ENCODE measurements around the gene LCE3A.
"Not testable (repeated sequence)": the region's sequence is repeated elsewhere in the genome, so short reads cannot be mapped to it uniquely, and the experiment has no call there.

The LCE3A gene, protein sequence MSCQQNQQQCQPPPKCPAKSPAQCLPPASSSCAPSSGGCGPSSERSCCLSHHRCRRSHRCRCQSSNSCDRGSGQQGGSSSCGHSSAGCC

DNA sequence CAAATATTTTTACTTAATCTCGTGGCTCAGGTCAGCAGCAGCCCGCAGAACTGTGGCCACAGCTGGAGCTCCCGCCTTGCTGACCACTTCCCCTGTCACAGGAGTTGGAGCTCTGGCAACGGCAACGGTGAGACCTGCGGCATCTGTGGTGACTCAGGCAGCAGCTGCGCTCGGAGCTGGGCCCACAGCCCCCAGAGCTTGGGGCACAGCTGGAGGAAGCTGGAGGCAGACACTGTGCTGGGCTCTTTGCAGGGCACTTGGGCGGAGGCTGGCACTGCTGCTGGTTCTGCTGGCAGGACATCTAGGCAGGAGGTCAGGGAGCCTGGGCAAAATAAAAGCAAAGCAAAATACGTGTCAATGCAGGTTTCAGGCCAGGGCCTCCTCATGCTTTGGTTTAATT lies at the start of gene LCE3A:
Gene LCE3A, minus strand, starts transcription at position 301 of the 400 bp plus-strand sequence. Its CDS starts 0 bp downstream, at position 301.
- DNase-seq (ENCODE audit: low read depth in 3 of 3): no peak

DNA sequence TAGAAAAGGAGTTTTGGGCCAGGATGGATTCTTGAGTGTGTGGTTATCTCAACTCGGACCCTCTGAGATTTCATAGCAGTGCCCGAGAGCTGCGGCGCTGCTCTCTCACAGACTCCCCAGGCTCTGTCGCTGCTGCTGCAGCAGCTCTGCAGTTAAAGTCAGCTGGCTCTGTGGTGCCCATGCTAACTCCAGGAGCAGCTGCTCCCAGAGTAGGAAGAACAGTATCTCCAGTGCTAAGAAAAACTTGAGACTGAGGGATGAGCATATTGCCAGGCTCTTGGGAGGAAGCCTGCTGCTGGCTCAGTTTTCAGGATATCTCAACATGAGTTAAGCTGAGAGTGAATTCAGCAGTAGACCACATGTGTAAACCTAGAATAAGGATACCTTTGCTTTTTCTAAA lies 44.7 kb upstream of the LCE3A start:
- DNase-seq (ENCODE audit: low read depth in 3 of 3): no peak

DNA sequence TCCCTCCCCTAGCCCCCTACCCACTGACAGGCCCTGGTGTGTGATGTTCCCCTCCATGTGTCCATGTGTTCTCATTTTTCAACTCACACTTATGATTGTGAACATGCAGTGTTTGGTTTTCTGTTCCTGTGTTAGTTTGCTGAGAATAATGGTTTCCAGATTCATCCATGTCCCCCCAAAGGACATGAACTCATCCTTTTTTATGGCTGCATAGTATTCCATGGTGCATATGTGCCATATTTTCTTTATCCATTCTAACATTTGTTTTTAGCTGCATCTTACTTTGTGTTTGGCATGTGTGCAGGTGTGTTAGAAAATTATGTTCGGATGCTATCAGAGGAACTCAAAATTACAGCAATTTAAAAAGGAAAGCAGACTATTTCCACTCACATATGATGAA lies 43.3 kb upstream of the LCE3A start:
- not testable (repeated sequence) for DNase-seq (ENCODE audit: low read depth in 3 of 3)

DNA sequence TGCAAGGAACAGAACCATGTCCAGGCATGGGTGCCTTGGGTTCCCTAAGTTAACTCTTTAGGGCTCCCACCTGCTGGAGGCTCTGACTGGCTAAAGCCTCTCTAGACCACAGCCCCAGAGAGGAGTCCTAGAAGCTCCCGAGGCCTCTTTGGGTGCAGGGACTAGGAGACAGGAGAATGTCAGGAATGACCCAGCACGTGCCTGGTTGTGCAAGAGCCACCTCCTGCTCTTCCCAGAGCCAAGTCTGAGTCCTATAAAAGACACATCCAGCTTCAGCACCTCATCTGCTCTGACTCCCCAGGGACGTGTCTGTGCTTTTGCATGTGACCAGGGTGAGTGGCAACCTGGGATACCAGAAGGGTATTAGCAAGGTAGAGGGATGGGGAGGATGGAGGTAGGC lies 40.2 kb upstream of the LCE3A start, which contains the start of gene LCE2D:
Gene LCE2D, plus strand, starts transcription at position 283 of the 400 bp plus-strand sequence. CDS start 726 bp downstream, outside the sequence.
- no peak for DNase-seq (ENCODE audit: low read depth in 3 of 3)

DNA sequence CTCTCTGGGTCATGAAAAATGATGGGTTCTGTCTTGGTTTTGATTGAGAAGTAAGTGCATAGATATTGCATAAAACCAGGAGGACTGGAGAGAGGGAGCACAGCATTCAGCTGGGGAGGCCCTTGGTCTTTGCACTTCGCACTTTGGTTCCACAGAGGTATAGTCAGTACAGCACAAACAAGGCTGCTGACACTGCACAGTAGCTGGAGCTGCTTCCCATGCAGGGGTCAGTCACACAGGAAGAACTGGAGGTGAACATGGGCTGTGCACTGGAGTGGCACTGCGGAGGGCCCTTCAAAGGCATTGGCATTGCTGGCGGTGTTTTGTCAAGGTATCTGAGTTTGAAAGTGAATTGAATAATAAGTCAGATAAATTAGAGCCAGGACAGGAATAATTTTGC lies 35.7 kb upstream of the LCE3A start:
- DNase-seq (ENCODE audit: low read depth in 3 of 3): no peak

DNA sequence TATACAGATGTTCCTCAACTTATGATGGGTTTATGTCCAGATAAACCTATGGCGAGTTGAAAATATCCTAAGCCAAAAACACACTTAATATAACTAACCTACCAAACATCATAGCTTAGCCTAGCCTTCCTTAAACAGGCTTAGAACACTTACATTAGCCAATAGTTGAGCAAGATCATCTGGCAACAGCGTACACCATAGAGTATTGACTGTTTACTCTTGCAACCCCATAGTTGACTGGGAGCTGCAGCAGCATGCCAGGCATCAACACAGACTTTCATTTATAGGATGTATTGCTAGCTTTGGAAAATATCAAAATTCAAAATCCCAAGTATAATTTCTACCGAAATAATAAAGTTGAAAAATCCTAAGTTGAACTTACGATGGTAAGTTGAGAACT lies 34.8 kb upstream of the LCE3A start:
- DNase-seq (ENCODE audit: low read depth in 3 of 3): no peak

- DNase-seq (ENCODE audit: low read depth in 3 of 3): no peak
Observed at GRCh38 chr1:152656459-152656858, 33.6 kb upstream of the LCE3A start.

- DNase-seq (ENCODE audit: low read depth in 3 of 3): no peak
Observed at GRCh38 chr1:152654110-152654509, 31.2 kb upstream of the LCE3A start.

GRCh38 chr1:152646656-152647055 lies 23.8 kb upstream of the LCE3A start:
- DNase-seq (ENCODE audit: low read depth in 3 of 3): no peak

DNA sequence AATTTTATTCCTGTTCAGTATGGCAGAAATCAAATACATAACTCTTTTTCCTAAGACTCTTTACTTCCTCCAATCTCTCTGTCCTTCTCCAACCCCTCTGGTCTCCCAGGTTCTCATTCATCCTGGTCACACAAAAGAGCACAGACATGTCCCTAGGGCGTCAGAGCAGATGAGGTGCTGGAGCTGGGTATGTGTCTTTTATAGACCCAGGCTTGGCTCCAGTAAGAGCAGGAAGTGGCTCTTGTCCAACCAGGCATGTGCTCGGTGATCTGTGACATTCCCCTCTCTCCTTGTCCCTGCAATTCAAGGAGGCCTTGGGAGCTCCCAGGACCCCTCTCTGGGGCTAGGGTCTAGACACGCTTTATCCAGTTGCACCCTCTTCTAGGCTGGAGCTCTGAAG lies 22.2 kb upstream of the LCE3A start:
- no peak for DNase-seq (ENCODE audit: low read depth in 3 of 3)

GRCh38 chr1:152643945-152644344 lies 21.0 kb upstream of the LCE3A start:
- no peak for DNase-seq (ENCODE audit: low read depth in 3 of 3)

DNA sequence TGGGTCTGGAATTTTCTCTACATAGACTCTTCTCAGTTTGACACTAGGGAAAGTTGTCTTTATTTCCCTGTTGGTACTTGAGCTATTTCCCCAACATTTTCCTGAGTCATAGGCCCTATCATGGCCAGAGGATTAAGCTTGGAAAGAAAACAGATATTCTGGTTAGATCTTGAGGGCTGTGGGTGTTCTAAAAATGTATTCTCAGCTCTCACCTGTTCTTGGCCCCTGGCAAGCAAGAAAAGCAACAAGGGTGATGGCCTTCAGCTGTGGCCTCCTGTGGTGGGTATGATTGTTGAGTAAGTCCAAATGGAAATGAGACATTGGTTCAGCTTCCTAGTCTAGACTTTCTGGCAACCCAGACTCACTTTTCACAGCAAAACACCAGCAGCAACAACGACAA lies 17.4 kb upstream of the LCE3A start:
- no peak for DNase-seq (ENCODE audit: low read depth in 3 of 3)

- DNase-seq (ENCODE audit: low read depth in 3 of 3): no peak
Observed at GRCh38 chr1:152630596-152630995, 7.7 kb upstream of the LCE3A start.

DNA sequence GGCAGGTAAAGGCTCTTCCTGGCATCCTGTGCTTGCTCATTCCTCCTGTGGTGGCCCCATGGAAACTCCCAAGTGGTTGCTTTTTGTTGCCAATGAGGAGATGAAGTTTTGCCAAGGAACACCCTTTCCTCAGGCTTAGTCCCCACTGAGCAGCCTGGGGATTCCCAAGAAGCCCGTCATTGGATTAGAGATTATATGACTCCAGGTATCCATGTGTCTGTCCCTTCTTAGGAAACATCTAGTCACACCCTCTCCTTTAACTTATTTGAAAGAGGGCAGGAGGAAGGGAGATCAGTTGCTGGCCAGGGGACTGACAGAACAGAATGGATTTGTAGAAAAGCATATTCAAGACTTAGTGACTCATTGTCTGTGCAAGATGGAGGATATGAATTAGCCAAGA lies 3.8 kb upstream of the LCE3A start:
- DNase-seq (ENCODE audit: low read depth in 3 of 3): no peak

DNA sequence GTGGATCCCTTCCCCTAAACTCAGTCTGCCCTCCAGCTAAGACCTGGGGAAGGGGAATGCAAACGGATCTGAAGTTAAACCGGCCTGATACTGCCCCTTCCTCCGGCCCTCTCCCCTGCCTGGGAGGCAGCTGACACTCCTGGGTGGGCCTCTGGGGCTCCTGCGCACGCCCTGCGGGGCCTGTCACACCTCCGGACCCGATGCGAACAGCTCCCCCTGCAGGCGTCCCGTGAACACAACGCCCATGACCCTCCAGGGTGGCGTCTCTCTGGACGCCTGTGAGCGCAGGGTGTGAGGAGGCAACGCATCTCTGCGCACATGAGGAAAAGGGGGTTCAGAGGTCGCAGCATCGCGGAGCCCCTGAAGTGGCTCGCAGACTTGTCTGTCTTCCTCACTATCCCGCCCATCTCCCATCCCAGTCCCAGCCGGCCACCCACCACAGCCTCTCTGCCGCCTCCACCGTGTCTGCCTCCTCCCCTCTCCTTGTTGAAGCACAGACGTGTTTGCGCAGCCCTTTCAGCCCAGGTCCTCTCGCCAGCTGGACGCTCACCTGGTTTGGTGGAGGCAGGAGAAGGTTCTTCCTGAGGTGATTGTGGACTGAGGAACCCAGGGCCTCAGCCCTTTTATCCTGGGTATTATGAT lies 421 bp upstream of the LCE3A start:
- no peak for DNase-seq (ENCODE audit: low read depth in 3 of 3)

DNA sequence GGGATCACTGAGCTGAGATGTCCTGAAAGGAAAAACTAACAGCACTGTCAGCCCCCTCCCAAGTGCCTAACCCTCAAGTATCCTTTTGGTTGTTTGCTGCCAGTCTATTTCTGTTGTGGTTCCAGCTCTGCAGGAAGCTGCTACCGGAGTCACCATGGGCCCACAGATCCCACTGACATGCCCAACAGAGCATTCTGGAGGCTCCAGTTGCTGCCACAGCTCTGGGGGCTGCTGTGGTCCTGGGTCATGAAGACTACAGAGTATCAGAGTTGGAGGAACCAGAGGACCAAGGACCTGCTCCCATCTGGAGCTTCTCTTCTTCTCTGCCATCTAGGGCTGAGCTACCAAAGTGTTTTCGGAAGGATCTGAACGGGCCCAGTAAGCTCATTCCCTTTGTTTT lies 910 bp downstream of the LCE3A start:
- no peak for DNase-seq (ENCODE audit: low read depth in 3 of 3)

- DNase-seq (ENCODE audit: low read depth in 3 of 3): no peak
Observed at GRCh38 chr1:152613511-152613910, 9.4 kb downstream of the LCE3A start, which contains the start of gene LCE3B. Gene LCE3B (plus strand): TSS chr1:152613811. CDS start chr1:152613811, 0 bp downstream.

DNA sequence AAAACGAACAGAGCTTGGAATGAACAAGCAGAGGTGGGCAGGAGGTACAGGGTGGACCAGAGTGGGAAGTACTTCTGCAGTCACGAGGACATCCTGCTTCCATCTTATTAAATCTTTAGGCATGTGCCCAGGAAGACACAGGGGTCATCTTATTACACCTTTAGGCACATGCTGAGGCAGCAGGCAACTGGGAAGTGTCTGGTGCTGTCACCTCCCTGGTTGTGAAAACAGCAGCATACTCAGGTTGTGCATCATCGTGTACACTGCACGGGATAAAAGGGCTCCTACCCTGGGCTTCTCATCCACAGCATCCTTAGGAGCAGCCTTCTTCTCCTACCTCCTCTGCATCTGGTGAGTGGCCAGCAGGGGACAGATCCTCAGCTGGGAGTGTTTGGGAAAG lies 23.0 kb downstream of the LCE3A start, which contains the start of gene LCE3C:
Gene LCE3C, plus strand, starts transcription at position 301 of the 400 bp plus-strand sequence. CDS start 498 bp downstream, outside the sequence.
- DNase-seq (ENCODE audit: low read depth in 3 of 3): no peak

- no peak for DNase-seq (ENCODE audit: low read depth in 3 of 3)
Observed at GRCh38 chr1:152596986-152597385, 25.9 kb downstream of the LCE3A start.

DNA sequence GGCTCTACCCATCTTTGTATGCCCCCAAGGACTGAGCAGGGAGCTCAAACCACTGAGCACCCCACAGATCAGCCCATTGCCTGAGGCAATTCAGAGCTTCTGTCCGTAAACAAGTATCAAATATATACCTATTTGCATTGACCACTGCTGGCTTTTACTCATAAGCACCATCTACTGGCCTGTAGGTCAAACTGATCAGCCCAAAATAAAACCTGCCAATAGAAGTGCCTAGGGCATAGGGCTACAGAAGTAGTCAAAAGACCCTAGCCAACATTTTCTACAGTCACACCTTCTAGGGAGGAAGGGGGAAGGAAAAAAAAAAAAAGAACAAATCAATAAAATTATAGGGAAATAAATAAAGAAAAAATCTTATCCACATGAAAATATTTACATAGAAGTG lies 37.3 kb downstream of the LCE3A start:
- DNase-seq (ENCODE audit: low read depth in 3 of 3): no peak

DNA sequence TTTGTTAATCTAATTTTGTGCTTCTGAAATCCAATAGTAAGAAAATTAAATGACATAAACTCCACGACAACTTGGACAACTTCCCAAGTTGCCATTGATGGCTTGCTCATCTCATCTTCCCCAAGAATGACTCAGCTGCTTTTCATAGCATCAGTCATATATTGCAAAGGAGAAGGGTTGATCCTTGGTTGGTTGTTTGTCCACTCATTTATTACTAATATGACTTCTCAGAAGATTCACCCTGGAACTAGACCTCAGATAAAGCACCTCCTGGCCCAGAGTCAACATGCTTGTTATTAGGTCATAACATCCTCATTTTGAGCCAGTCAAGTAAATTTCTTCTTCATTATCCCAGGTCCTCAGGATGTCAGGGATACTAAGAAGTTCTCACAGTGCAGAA lies 40.3 kb downstream of the LCE3A start:
- DNase-seq (ENCODE audit: low read depth in 3 of 3): no peak

GRCh38 chr1:152580433-152580832 lies 42.5 kb downstream of the LCE3A start, which contains the start of gene LCE3D:
Gene LCE3D (minus strand): TSS chr1:152580516. CDS start chr1:152579936, 580 bp downstream.
- no peak for DNase-seq (ENCODE audit: low read depth in 3 of 3)

DNA sequence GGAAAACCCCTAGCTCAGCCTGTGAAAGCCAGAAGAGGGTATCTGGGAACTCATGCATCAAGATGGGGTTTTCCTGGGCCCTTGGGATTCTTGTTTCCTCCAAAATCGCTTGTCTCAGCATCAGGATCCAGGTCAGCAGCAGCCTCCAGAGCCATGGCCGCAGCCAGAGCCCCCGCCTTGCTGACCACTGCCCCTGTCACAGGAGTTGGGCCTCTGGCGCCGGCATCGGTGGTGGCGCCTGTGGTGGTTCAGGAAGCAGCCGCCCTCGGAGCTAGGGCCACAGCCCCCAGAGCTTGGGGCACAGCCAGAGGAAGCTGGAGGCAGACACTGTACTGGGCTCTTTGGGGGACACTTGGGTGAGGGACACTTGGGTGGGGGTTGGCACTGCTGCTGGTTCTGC lies 43.4 kb downstream of the LCE3A start:
- not testable (repeated sequence) for DNase-seq (ENCODE audit: low read depth in 3 of 3)

- DNase-seq (ENCODE audit: low read depth in 3 of 3): no peak
Observed at GRCh38 chr1:152577168-152577567, 45.7 kb downstream of the LCE3A start.

Data from stimulated activated CD4-positive, alpha-beta T cell treated with anti-CD3 and anti-CD28 coated beads, TNF-alpha, amount 100 ng/mL, for 4 hours (primary cell).